ENCODE results near the gene FLYWCH1.

FLYWCH1 gene

GRCh38 chr16:2992383-2993081 is 80.8 kb downstream of the FLYWCH1 start:
- ChIA-PET POLR2A (interaction anchor here (2.0 kb wide), 1 partner anchor 12 kb away, joined by 8 read pairs; the partner anchor contains the start of gene PKMYT1), CTCF (no interaction called here)
- DNase-seq (ENCODE audit: extremely low spot score): no peak
- TF ChIP-seq SUZ12 (IDR thresholded peaks at IDR 0.05) (no peak), ARNT (IDR thresholded peaks at IDR 0.05) (no peak), NFRKB (IDR thresholded peaks at IDR 0.05) (no peak), FOXA1 (IDR thresholded peaks at IDR 0.05) (no peak)

GRCh38 chr16:2996298-2996697 is 84.6 kb downstream of the FLYWCH1 start:
- TF ChIP-seq CTBP1 (IDR thresholded peaks at IDR 0.05; ENCODE audit: borderline replicate concordance): no peak
- TF ChIP-seq ARNT (IDR thresholded peaks at IDR 0.05): no peak
- no peak for TF ChIP-seq PKNOX1 (IDR thresholded peaks at IDR 0.05)
- TF ChIP-seq TARDBP (IDR thresholded peaks at IDR 0.05): no peak
- no peak for TF ChIP-seq SUZ12 (IDR thresholded peaks at IDR 0.05)
- TF ChIP-seq LEF1 (IDR thresholded peaks at IDR 0.05; ENCODE audit: borderline replicate concordance): no peak
- no peak for TF ChIP-seq BHLHE40 (IDR thresholded peaks at IDR 0.05; ENCODE audit: borderline replicate concordance)
- TF ChIP-seq NFRKB (IDR thresholded peaks at IDR 0.05): no peak
- POLR2A ChIA-PET: interaction anchor here (0.8 to 0.9 kb wide), 2 partner anchors 16 to 43 kb away, joined by 3 read pairs; partner anchors contain the start of gene PKMYT1
- CTCF ChIA-PET: no interaction called here
- no peak for DNase-seq (ENCODE audit: extremely low spot score)

- no peak for TF ChIP-seq L3MBTL2 (conservative IDR thresholded peaks at IDR 0.05)
- TF ChIP-seq TARDBP (IDR thresholded peaks at IDR 0.05): no peak
- TF ChIP-seq FOXK2 (IDR thresholded peaks at IDR 0.05): no peak
- no peak for TF ChIP-seq SP1 (IDR thresholded peaks at IDR 0.05)
- no peak for TF ChIP-seq NFRKB (IDR thresholded peaks at IDR 0.05)
- TF ChIP-seq ZNF384 (IDR thresholded peaks at IDR 0.05): no peak
- TF ChIP-seq ELF4 (IDR thresholded peaks at IDR 0.05): no peak
- ChIA-PET POLR2A (interaction anchor here (0.9 kb wide), 1 partner anchor 11 kb away, joined by 4 read pairs; no protein-coding TSS in a partner anchor), CTCF (interaction anchor here (1.4 kb wide), 1 partner anchor 28 kb away, joined by 4 read pairs; no protein-coding TSS in a partner anchor)
- DNase-seq (ENCODE audit: extremely low spot score): no peak
Observed at GRCh38 chr16:2999929-3000328, 88.2 kb downstream of the FLYWCH1 start.

GRCh38 chr16:3000540-3000939 is 88.8 kb downstream of the FLYWCH1 start:
- TF ChIP-seq FOXM1 (IDR thresholded peaks at IDR 0.05; ENCODE audit: borderline replicate concordance) (no peak), BHLHE40 (IDR thresholded peaks at IDR 0.05; ENCODE audit: borderline replicate concordance) (no peak), ZNF384 (IDR thresholded peaks at IDR 0.05) (no peak), TARDBP (IDR thresholded peaks at IDR 0.05) (no peak), FOXK2 (IDR thresholded peaks at IDR 0.05) (no peak), NFRKB (IDR thresholded peaks at IDR 0.05) (no peak), SP1 (IDR thresholded peaks at IDR 0.05) (no peak), FOXA1 (IDR thresholded peaks at IDR 0.05) (no peak), LEF1 (IDR thresholded peaks at IDR 0.05; ENCODE audit: borderline replicate concordance) (no peak), ELF4 (IDR thresholded peaks at IDR 0.05) (no peak), L3MBTL2 (conservative IDR thresholded peaks at IDR 0.05) (no peak), CTBP1 (IDR thresholded peaks at IDR 0.05; ENCODE audit: borderline replicate concordance) (no peak), PKNOX1 (IDR thresholded peaks at IDR 0.05) (no peak), HDGF (IDR thresholded peaks at IDR 0.05; ENCODE audit: borderline replicate concordance) (no peak), SUZ12 (IDR thresholded peaks at IDR 0.05) (no peak), ARNT (IDR thresholded peaks at IDR 0.05) (no peak)
- POLR2A ChIA-PET: interaction anchor here (0.8 to 1.0 kb wide), 3 partner anchors 11 to 20 kb away, joined by 3 to 4 read pairs (median 3); partner anchors contain the start of gene PKMYT1
- CTCF ChIA-PET: interaction anchor here (1.4 kb wide), 1 partner anchor 27 kb away, joined by 4 read pairs; no protein-coding TSS in a partner anchor
- no peak for DNase-seq (ENCODE audit: extremely low spot score)
